Measurements from ENCODE around the gene EHMT1. TPM values are rescaled to one million over a fixed set of nuclear protein-coding genes. Genes with fewer than 3 reads are reported as not detected.
A peak's percentile ranks its signal among the peaks of the same experiment; 100 is the strongest.

EHMT1 gene
- polyA plus RNA-seq, 3 donors = 10.1 to 46.5 (median 15.0) TPM

GRCh38 chr9:137697193-137697592 is 78.4 kb downstream of the EHMT1 start:
- TF ChIP-seq CTCF (IDR thresholded peaks at IDR 0.05) = no peak
- Histone ChIP-seq H3K4me3 (replicated peaks in 1 of 3; ENCODE audit: low read depth in 2 of 3, low read length in 3 of 3) (no peak overlapping the region), H3K36me3 (replicated peaks in 1 of 2; ENCODE audit: control insufficient read depth in 1 of 2, insufficient read depth in 2 of 2, low read length in 2 of 2) (peaks cover 0 to 11% of the 10 kb centered on the region in 2 donors), H3K27me3 (ENCODE audit: control insufficient read depth in 2 of 2, insufficient read depth in 2 of 2, low read length in 2 of 2) (no peaks in the 10 kb centered on the region), H3K9ac (ENCODE audit: insufficient read depth, low read length, poor library complexity, severe bottlenecking) (no peak overlapping the region), H2AFZ (ENCODE audit: insufficient read depth, low read depth, low read length, poor library complexity, severe bottlenecking) (no peak overlapping the region), H3K9me3 (replicated peaks in 1 of 2; ENCODE audit: control insufficient read depth in 1 of 2, insufficient read depth in 1 of 2, low read length in 2 of 2) (peaks cover 4 to 5% of the 10 kb centered on the region in 2 donors), H3K4me2 (replicated peaks; ENCODE audit: extremely low read depth, low read length, poor library complexity, severe bottlenecking) (no peak overlapping the region), H4K20me1 (ENCODE audit: insufficient read depth, low read length) (peaks cover 80% of the 10 kb centered on the region), H3K79me2 (ENCODE audit: insufficient read depth, low read length) (peaks cover 91% of the 10 kb centered on the region), H3K4me1 (ENCODE audit: control insufficient read depth in 1 of 2, insufficient read depth in 2 of 2, low read length in 2 of 2) (peaks cover 6 to 7% of the 10 kb centered on the region in 2 donors), H3K27ac (ENCODE audit: low read depth in 1 of 2, low read length in 2 of 2) (peak overlapping the region in 1 of 2 donors; percentile 20)
- peaks cover 18% of the 10 kb centered on the region for H3K4me1 Mint-ChIP-seq
- H3K36me3 Mint-ChIP-seq = peaks cover 13 to 24% of the 10 kb centered on the region in 2 donors
- intact Hi-C loops (cut with micrococcal nuclease) = loop anchor here in 1 of 2 donors (10.0 kb wide), 1 partner anchor 122 kb away; the partner anchor contains the start of gene DPH7
- no peak overlapping the region for H3K27ac Mint-ChIP-seq
- peaks cover 0 to 2% (median 0%) of the 10 kb centered on the region in 3 donors for H3K27me3 Mint-ChIP-seq (ENCODE audit: low read depth in 3 of 3)
- 100% methylated on average over 2 of the region's 5 CpGs for WGBS (ENCODE audit: insufficient coverage)
- DNase-seq = no peak
- peaks cover 2 to 17% (median 10%) of the 10 kb centered on the region in 7 donors for H3K9me3 Mint-ChIP-seq
- no peak overlapping the region for H3K4me3 Mint-ChIP-seq

DNA sequence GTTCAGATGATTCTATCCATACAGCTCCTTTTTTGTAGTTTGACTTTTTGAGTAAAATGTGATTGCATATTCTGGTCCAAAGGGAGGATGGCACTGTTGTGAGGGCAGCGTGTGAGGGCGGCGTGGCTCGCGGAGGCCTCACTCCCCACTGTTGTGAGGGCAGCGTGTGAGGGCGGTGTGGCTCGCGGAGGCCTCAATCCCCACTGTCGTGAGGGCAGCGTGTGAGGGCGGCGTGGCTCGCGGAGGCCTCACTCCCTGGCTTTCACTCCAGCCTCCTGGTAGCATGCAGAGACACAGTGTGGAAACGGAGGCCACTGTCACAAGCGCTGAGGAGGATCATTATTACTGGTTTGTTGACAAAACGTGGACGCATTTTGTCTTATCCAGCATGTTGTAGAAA is 79.0 kb downstream of the EHMT1 start:
- 96% methylated on average over 19 of the region's 19 CpGs for WGBS (ENCODE audit: insufficient coverage)
- Histone ChIP-seq H4K20me1 (ENCODE audit: insufficient read depth, low read length) (peaks cover 82% of the 10 kb centered on the region), H3K4me3 (replicated peaks in 1 of 3; ENCODE audit: low read depth in 2 of 3, low read length in 3 of 3) (no peak overlapping the region), H2AFZ (ENCODE audit: insufficient read depth, low read depth, low read length, poor library complexity, severe bottlenecking) (no peak overlapping the region), H3K27ac (ENCODE audit: low read depth in 1 of 2, low read length in 2 of 2) (no peak overlapping the region), H3K27me3 (ENCODE audit: control insufficient read depth in 2 of 2, insufficient read depth in 2 of 2, low read length in 2 of 2) (no peaks in the 10 kb centered on the region), H3K36me3 (replicated peaks in 1 of 2; ENCODE audit: control insufficient read depth in 1 of 2, insufficient read depth in 2 of 2, low read length in 2 of 2) (peaks cover 0 to 17% of the 10 kb centered on the region in 2 donors), H3K9me3 (replicated peaks in 1 of 2; ENCODE audit: control insufficient read depth in 1 of 2, insufficient read depth in 1 of 2, low read length in 2 of 2) (peaks cover 10 to 11% of the 10 kb centered on the region in 2 donors), H3K4me1 (ENCODE audit: control insufficient read depth in 1 of 2, insufficient read depth in 2 of 2, low read length in 2 of 2) (peaks cover 0 to under 1% of the 10 kb centered on the region in 2 donors), H3K79me2 (ENCODE audit: insufficient read depth, low read length) (peaks cover 91% of the 10 kb centered on the region), H3K4me2 (replicated peaks; ENCODE audit: extremely low read depth, low read length, poor library complexity, severe bottlenecking) (no peak overlapping the region), H3K9ac (ENCODE audit: insufficient read depth, low read length, poor library complexity, severe bottlenecking) (no peak overlapping the region)
- TF ChIP-seq CTCF (IDR thresholded peaks at IDR 0.05) = no peak
- no peak for DNase-seq
- Mint-ChIP-seq H3K4me1 (peaks cover 12% of the 10 kb centered on the region), H3K4me3 (no peak overlapping the region), H3K36me3 (peaks cover 14 to 28% of the 10 kb centered on the region in 2 donors), H3K9me3 (peaks cover 2 to 22% (median 16%) of the 10 kb centered on the region in 7 donors), H3K27me3 (ENCODE audit: low read depth in 3 of 3) (no peaks in the 10 kb centered on the region), H3K27ac (peak overlapping the region in 1 of 7 donors; percentile 57)
- intact Hi-C loops (cut with micrococcal nuclease) = loop anchor here in 1 of 2 donors (10.0 kb wide), 1 partner anchor 123 kb away; the partner anchor contains the start of gene DPH7
